Chondrocyte (in vitro differentiated cells): ENCODE results near the gene BUD13. TPM values are rescaled to one million over a fixed set of nuclear protein-coding genes. Genes with fewer than 3 reads are reported as not detected.

ENCODE experiments used
- DNase-seq: peaks from one replicate; pipeline ENCODE4 v3.0.0; 2021; ENCODE audit warnings: mixed read lengths, low spot score
- H3K27ac Mint-ChIP-seq: one replicate; pipeline ENCODE4 v1.8.0; 2021; ENCODE audit warnings: mild to moderate bottlenecking, moderate library complexity, mixed read lengths; ENCODE audit not compliant: unreplicated experiment
- H3K27me3 Mint-ChIP-seq: 2 replicates; pipeline ENCODE4 v1.8.0; 2021; ENCODE audit warnings: low read depth, mixed read lengths
- H3K36me3 Mint-ChIP-seq: 2 replicates; pipeline ENCODE4 v1.8.0; 2021; ENCODE audit warnings: low read depth, mixed read lengths
- H3K4me1 Mint-ChIP-seq: 2 replicates; pipeline ENCODE4 v1.8.0; 2021; ENCODE audit warnings: low read depth, mild to moderate bottlenecking, mixed read lengths
- H3K4me3 Mint-ChIP-seq: one replicate; pipeline ENCODE4 v1.8.0; 2021; ENCODE audit warnings: mild to moderate bottlenecking, moderate library complexity, mixed read lengths; ENCODE audit not compliant: unreplicated experiment
- H3K9me3 Mint-ChIP-seq: 2 replicates; pipeline ENCODE4 v1.8.0; 2021; ENCODE audit warnings: low read depth, mixed read lengths
- CTCF ChIP-seq: fragments of 200-600 bp; sonication (generic); IDR thresholded peaks from 2 replicates; pipeline ENCODE4 v1.5.0; 2021; ENCODE audit warnings: antibody characterized with exemption, mild to moderate bottlenecking, moderate library complexity
- total RNA-seq: library from RNA; stranded (reverse); gene quantifications from 3 replicates; pipeline ENCODE4 v1.2.1, GENCODE V29; 2021

The BUD13 gene
- total RNA-seq, 1 donor from 2014 or later = 9.6 TPM

GRCh38 chr11:116786966-116787365 lies 14.2 kb upstream of the BUD13 start:
- Mint-ChIP-seq H3K9me3 (no peaks in the 10 kb centered on the region), H3K27ac (peak overlapping the region; percentile 79), H3K4me1 (peaks cover 22% of the 10 kb centered on the region), H3K36me3 (peaks cover 26% of the 10 kb centered on the region), H3K27me3 (no peaks in the 10 kb centered on the region), H3K4me3 (peak overlapping the region; percentile 99)
- DNase-seq = no peak
- TF ChIP-seq CTCF = no peak

GRCh38 chr11:116786326-116786725 lies 13.5 kb upstream of the BUD13 start:
- H3K36me3 Mint-ChIP-seq = peaks cover 29% of the 10 kb centered on the region
- no peaks in the 10 kb centered on the region for H3K9me3 Mint-ChIP-seq
- H3K4me3 Mint-ChIP-seq = peak overlapping the region; percentile 99
- no peak overlapping the region for H3K27ac Mint-ChIP-seq
- no peaks in the 10 kb centered on the region for H3K27me3 Mint-ChIP-seq
- no peak for TF ChIP-seq CTCF
- no peak for DNase-seq
- peaks cover 21% of the 10 kb centered on the region for H3K4me1 Mint-ChIP-seq

- no peaks in the 10 kb centered on the region for H3K9me3 Mint-ChIP-seq
- H3K4me3 Mint-ChIP-seq = no peak overlapping the region
- H3K36me3 Mint-ChIP-seq = peaks cover 53% of the 10 kb centered on the region
- H3K4me1 Mint-ChIP-seq = peaks cover 11% of the 10 kb centered on the region
- no peaks in the 10 kb centered on the region for H3K27me3 Mint-ChIP-seq
- DNase-seq = no peak
- no peak for TF ChIP-seq CTCF
- H3K27ac Mint-ChIP-seq = no peak overlapping the region
Observed at GRCh38 chr11:116782728-116783127, 9.9 kb upstream of the BUD13 start.

GRCh38 chr11:116778556-116778955 lies 5.8 kb upstream of the BUD13 start:
- Mint-ChIP-seq H3K27ac (no peak overlapping the region), H3K36me3 (peaks cover 42% of the 10 kb centered on the region), H3K4me1 (peaks cover 3% of the 10 kb centered on the region), H3K9me3 (no peaks in the 10 kb centered on the region), H3K27me3 (no peaks in the 10 kb centered on the region), H3K4me3 (no peak overlapping the region)
- DNase-seq = no peak
- no peak for TF ChIP-seq CTCF

GRCh38 chr11:116777056-116777455 lies 4.3 kb upstream of the BUD13 start:
- Mint-ChIP-seq H3K27ac (no peak overlapping the region), H3K9me3 (no peaks in the 10 kb centered on the region), H3K36me3 (peaks cover 31% of the 10 kb centered on the region), H3K27me3 (no peaks in the 10 kb centered on the region), H3K4me3 (no peak overlapping the region), H3K4me1 (peaks cover 10% of the 10 kb centered on the region)
- no peak for TF ChIP-seq CTCF
- no peak for DNase-seq
